H9 (cell line): ENCODE data around the gene SPHK2. TPM values are rescaled to one million over a fixed set of nuclear protein-coding genes. Genes with fewer than 3 reads are reported as not detected.
A peak's percentile ranks its signal among the peaks of the same experiment; 100 is the strongest.

Experiments used
- DNase-seq: peaks from one replicate; pipeline ENCODE4 v3.0.0-alpha.2; 2017
- H2AFZ ChIP-seq: one replicate; pipeline ENCODE4 v1.6.1; 2013; ENCODE audit warnings: mild to moderate bottlenecking, low read length, control low read depth, moderate library complexity
- H2AK5ac ChIP-seq: 2 replicates; pipeline ENCODE4 v1.6.1; 2013; ENCODE audit warnings: low read length, control low read depth, mixed read lengths; ENCODE audit not compliant: insufficient read length
- H2BK120ac ChIP-seq: one replicate; pipeline ENCODE4 v1.6.1; 2013; ENCODE audit warnings: low read depth, mild to moderate bottlenecking, low read length, control low read depth, inconsistent platforms; ENCODE audit not compliant: poor library complexity, severe bottlenecking
- H2BK12ac ChIP-seq: 2 replicates; pipeline ENCODE4 v1.6.1; 2013; ENCODE audit warnings: low read length, control low read depth, mixed read lengths, low read depth; ENCODE audit not compliant: insufficient read length
- H2BK15ac ChIP-seq: 2 replicates; pipeline ENCODE4 v1.6.1; 2013; ENCODE audit warnings: low read depth, low read length, control low read depth
- H2BK20ac ChIP-seq: one replicate; pipeline ENCODE4 v1.6.1; 2013; ENCODE audit warnings: low read depth, mild to moderate bottlenecking, low read length, control low read depth, inconsistent platforms; ENCODE audit not compliant: poor library complexity, severe bottlenecking
- H2BK5ac ChIP-seq: 2 replicates; pipeline ENCODE4 v1.6.1; 2013; ENCODE audit warnings: low read length, control low read depth, mixed read lengths; ENCODE audit not compliant: insufficient read length
- H3K14ac ChIP-seq: 2 replicates; pipeline ENCODE4 v1.6.1; 2013; ENCODE audit warnings: low read length, control low read depth; ENCODE audit not compliant: insufficient read depth
- H3K18ac ChIP-seq: 2 replicates; pipeline ENCODE4 v1.6.1; 2013; ENCODE audit warnings: low read depth, mild to moderate bottlenecking, mixed read lengths, low read length, control low read depth; ENCODE audit not compliant: insufficient read length
- H3K23ac ChIP-seq: 2 replicates; pipeline ENCODE4 v1.6.1; 2013; ENCODE audit warnings: low read length, control low read depth, mixed read lengths, low read depth; ENCODE audit not compliant: insufficient read length
- H3K23me2 ChIP-seq: 2 replicates; pipeline ENCODE4 v1.6.1; 2013; ENCODE audit warnings: low read depth, mild to moderate bottlenecking, mixed read lengths, low read length, control low read depth; ENCODE audit not compliant: insufficient read length, poor library complexity, severe bottlenecking
- H3K27ac ChIP-seq: 2 replicates; pipeline ENCODE4 v1.5.1; 2013; ENCODE audit warnings: low read length, control low read depth, mixed read lengths, low read depth; ENCODE audit not compliant: insufficient read length
- H3K27me3 ChIP-seq: 2 replicates; pipeline ENCODE4 v1.6.1; 2013; ENCODE audit warnings: low read length, control low read depth, inconsistent platforms; ENCODE audit not compliant: insufficient read depth
- H3K4ac ChIP-seq: 2 replicates; pipeline ENCODE4 v1.6.1; 2013; ENCODE audit warnings: low read depth, mild to moderate bottlenecking, control low read depth, inconsistent platforms, low read length, moderate library complexity
- H3K4me1 ChIP-seq: 2 replicates; pipeline ENCODE4 v1.6.1; 2013; ENCODE audit warnings: low read length, control low read depth, inconsistent platforms; ENCODE audit not compliant: insufficient read depth
- H3K4me2 ChIP-seq: 2 replicates; pipeline ENCODE4 v1.6.1; 2013; ENCODE audit warnings: low read length, control low read depth, mixed read lengths; ENCODE audit not compliant: insufficient read length, insufficient read depth
- H3K56ac ChIP-seq: 2 replicates; pipeline ENCODE4 v1.6.1; 2013; ENCODE audit warnings: low read depth, mild to moderate bottlenecking, mixed read lengths, low read length, control low read depth; ENCODE audit not compliant: insufficient read length
- H3K79me1 ChIP-seq: 2 replicates; pipeline ENCODE4 v1.6.1; 2013; ENCODE audit warnings: low read depth, mild to moderate bottlenecking, moderate library complexity, low read length, control low read depth, inconsistent platforms; ENCODE audit not compliant: insufficient read depth, poor library complexity, severe bottlenecking
- H3K79me2 ChIP-seq: 2 replicates; pipeline ENCODE4 v1.6.1; 2013; ENCODE audit warnings: low read length, control low read depth, inconsistent platforms; ENCODE audit not compliant: insufficient read depth
- H3K9ac ChIP-seq: 2 replicates; pipeline ENCODE4 v1.6.1; 2013; ENCODE audit warnings: low read length, control low read depth, mixed read lengths; ENCODE audit not compliant: insufficient read length; ENCODE audit errors: extremely low read depth
- H3K9me3 ChIP-seq: one replicate; pipeline ENCODE4 v1.6.1; 2013; ENCODE audit warnings: low read depth, low read length, inconsistent platforms; ENCODE audit not compliant: control insufficient read depth
- H3T11ph ChIP-seq: one replicate; pipeline ENCODE4 v1.6.1; 2013; ENCODE audit warnings: mild to moderate bottlenecking, low read length, control low read depth, inconsistent platforms
- H4K20me1 ChIP-seq: one replicate; pipeline ENCODE4 v1.6.1; 2013; ENCODE audit not compliant: control insufficient read depth, insufficient read length, insufficient read depth
- H4K5ac ChIP-seq: 2 replicates; pipeline ENCODE4 v1.6.1; 2013; ENCODE audit warnings: low read depth, mild to moderate bottlenecking, mixed read lengths, low read length, control low read depth; ENCODE audit not compliant: insufficient read length
- H4K8ac ChIP-seq: replicated peaks from 2 replicates; pipeline ENCODE4 v1.6.1; 2013; ENCODE audit warnings: low read length, control low read depth, mixed read lengths, low read depth; ENCODE audit not compliant: insufficient read length
- H4K91ac ChIP-seq: 2 replicates; pipeline ENCODE4 v1.6.1; 2013; ENCODE audit warnings: low read depth, mild to moderate bottlenecking, moderate library complexity, mixed read lengths, low read length, control low read depth; ENCODE audit not compliant: insufficient read length
- H3K27ac Mint-ChIP-seq, 3 experiments: 2 replicates in 2 of 3; 3 replicates in 1 of 3; pipeline ENCODE4 v1.8.0; 2020 to 2021; ENCODE audit warnings: mixed read lengths in 3 of 3, mild to moderate bottlenecking in 1 of 3, moderate library complexity in 1 of 3
- H3K27me3 Mint-ChIP-seq: 2 replicates; pipeline ENCODE4 v1.8.0; 2021; ENCODE audit warnings: low read depth, mild to moderate bottlenecking, moderate library complexity, mixed read lengths
- H3K36me3 Mint-ChIP-seq, 3 experiments: 2 replicates in 2 of 3; 3 replicates in 1 of 3; pipeline ENCODE4 v1.8.0; 2020 to 2021; ENCODE audit warnings: low read depth in 3 of 3, mixed read lengths in 3 of 3; ENCODE audit not compliant: insufficient read depth in 1 of 3
- H3K4me1 Mint-ChIP-seq, 2 experiments: 2 replicates each; pipeline ENCODE4 v1.8.0; 2020; ENCODE audit warnings: mixed read lengths in 2 of 2
- H3K4me3 Mint-ChIP-seq, 2 experiments: 2 replicates in 1 of 2; 3 replicates in 1 of 2; pipeline ENCODE4 v1.8.0; 2020 to 2021; ENCODE audit warnings: mild to moderate bottlenecking in 2 of 2, mixed read lengths in 2 of 2, moderate library complexity in 1 of 2
- H3K9me3 Mint-ChIP-seq, 2 experiments: 2 replicates in 1 of 2; 3 replicates in 1 of 2; pipeline ENCODE4 v1.8.0; 2020; ENCODE audit warnings: mild to moderate bottlenecking in 2 of 2, mixed read lengths in 2 of 2, moderate library complexity in 1 of 2
- CTCF ChIP-seq: fragments of 200-600 bp; sonication (generic); conservative IDR thresholded peaks from 3 replicates; pipeline ENCODE4 v1.8.0; 2021; ENCODE audit warnings: antibody characterized with exemption, mild to moderate bottlenecking
- WGBS: extraction: QIAGEN DNeasy Blood & Tissue Kit; methylation state at CpG from one replicate; pipeline ENCODE4 v1.1.7; 2013; ENCODE audit warnings: missing lambda C conversion rate, low lambda C conversion rate, mixed read lengths; ENCODE audit not compliant: insufficient read length; ENCODE audit errors: extremely low coverage; 5-methylcytosine and 5-hydroxymethylcytosine counted together
- total RNA-seq: library from RNA; stranded (reverse); gene quantifications from 2 replicates; pipeline ENCODE4 v1.2.1, GENCODE V29; 2021

The SPHK2 gene
- total RNA-seq, 1 experiment from 2014 or later = 57.2 TPM

- H3K4ac ChIP-seq = no peak overlapping the region
- peak overlapping the region in 2 of 3 experiments; percentile 89 to 96; a peak in 3 of 7 replicates for H3K27ac Mint-ChIP-seq
- H2BK120ac ChIP-seq = no peak overlapping the region
- H2BK12ac ChIP-seq = no peak overlapping the region
- H4K8ac ChIP-seq = no peak overlapping the region
- peaks cover 10% of the 10 kb centered on the region for H3K23me2 ChIP-seq
- H3K4me3 Mint-ChIP-seq = peak overlapping the region; percentile 97 to 99
- no peak overlapping the region for H3K27ac ChIP-seq
- DNase-seq = no peak
- no peak overlapping the region for H4K91ac ChIP-seq
- TF ChIP-seq CTCF = no peak
- no peaks in the 10 kb centered on the region for H3K27me3 ChIP-seq
- H3K9me3 Mint-ChIP-seq = no peaks in the 10 kb centered on the region; a peak in 1 of 5 replicates
- no peak overlapping the region for H4K5ac ChIP-seq
- H3K79me1 ChIP-seq = peaks cover 4% of the 10 kb centered on the region
- no peak overlapping the region for H3K9ac ChIP-seq
- no peak overlapping the region for H3K56ac ChIP-seq
- no peak overlapping the region for H2BK5ac ChIP-seq
- peaks cover 40 to 54% of the 10 kb centered on the region in 2 experiments for H3K4me1 Mint-ChIP-seq
- no peaks in the 10 kb centered on the region; the same call in 1 of the 2 replicates for H3K27me3 Mint-ChIP-seq
- H2AK5ac ChIP-seq = no peak overlapping the region
- no peak overlapping the region for H3K14ac ChIP-seq
- H2AFZ ChIP-seq = no peak overlapping the region
- H3K4me2 ChIP-seq = no peak overlapping the region
- H3T11ph ChIP-seq = no peak overlapping the region
- H3K4me1 ChIP-seq = peaks cover 3% of the 10 kb centered on the region; the same call in 1 of the 2 replicates
- no peak overlapping the region for H3K23ac ChIP-seq
- H3K18ac ChIP-seq = no peak overlapping the region
- H4K20me1 ChIP-seq = no peaks in the 10 kb centered on the region
- no peaks in the 10 kb centered on the region for H3K9me3 ChIP-seq
- peaks cover 18% of the 10 kb centered on the region for H3K79me2 ChIP-seq
- no peak overlapping the region for H2BK20ac ChIP-seq
- no CpG with 5 or more reads among the region's 16 CpGs for WGBS
- no peak overlapping the region for H2BK15ac ChIP-seq
- peaks cover 36 to 56% (median 53%) of the 10 kb centered on the region in 3 experiments for H3K36me3 Mint-ChIP-seq
Observed at GRCh38 chr19:48616041-48616436, 3.3 kb upstream of the SPHK2 start.
